Mesenteric fat pad (tissue), 1 donor: ENCODE results near the gene INPP5J. TPM values are rescaled to one million over a fixed set of nuclear protein-coding genes. Genes with fewer than 3 reads are reported as not detected.

Source experiments
- microRNA-seq: library from miRNA; unstranded; fragments of <30 nt; microRNA quantifications from one replicate; pipeline ENCODE4 v1.2.0, GENCODE V29; 2020; ENCODE audit warnings: borderline number of aligned reads
- total RNA-seq: library from RNA; stranded (reverse); fragmentation: NEBNext Ultra II Directional; extraction: Animal tissue kit (Norgen Biotek cat#: 25700); gene quantifications from one replicate; pipeline ENCODE4 v1.2.1, GENCODE V29; 2021
- donor health status: DM: yes; HTN: yes; CAD: no.

Gene INPP5J
- total RNA-seq, 1 donor from 2014 or later, result 0.19 TPM

Small RNA genes lying within 50 kb of the gene (microRNA-seq; reads per million reads assigned to microRNA genes)
- gene MIR3928, result not detected

Other genes starting within 250 kb of the INPP5J start
- gene MORC2, start 154.2 kb upstream of the INPP5J start, total RNA-seq, result 28.7 TPM
- gene TUG1, start 153.7 kb upstream of the INPP5J start, total RNA-seq, result 52.2 TPM
- gene SMTN, start 41.6 kb upstream of the INPP5J start, total RNA-seq, result 78.5 TPM
- 160 TPM for gene SELENOM, start 15.4 kb upstream of the INPP5J start, total RNA-seq
- gene PLA2G3, start 17.5 kb downstream of the INPP5J start, total RNA-seq, result not detected
- 39.0 TPM for gene RNF185, start 37.2 kb downstream of the INPP5J start, total RNA-seq
- gene LIMK2, start 89.3 kb downstream of the INPP5J start, total RNA-seq, result 52.1 TPM
- gene PIK3IP1, start 169.5 kb downstream of the INPP5J start, total RNA-seq, result 19.8 TPM
- 13.3 TPM for gene PATZ1, start 223.4 kb downstream of the INPP5J start, total RNA-seq